Right lobe of liver (tissue), 4 donors: ENCODE measurements around the gene CAMKMT.

ENCODE experiments used
- POLR2A ChIP-seq: fragments of 450-650 bp; IDR thresholded peaks from one replicate; pipeline ENCODE4 v1.6.1; 2017; ENCODE audit warnings: antibody characterized with exemption, mild to moderate bottlenecking
- TF ChIP-seq, protein P1 (sequence below), 4 donors: fragments of 200-600 bp in 3 of 4; fragments of 450-650 bp in 1 of 4; IDR thresholded peaks; one replicate each; pipeline versions ENCODE4 v1.5.1 to v1.8.0; 2016 to 2022; ENCODE audit warnings: antibody characterized with exemption in 4 of 4, mild to moderate bottlenecking in 2 of 4
- donor health status: DM: no; HTN: no; CAD: no.
- donor health status: DM: no; HTN: no; CAD: no.
- donor health status: DM: no; HTN: yes; CAD: no.

- no peak for TF ChIP-seq POLR2A
- TF ChIP-seq, protein P1, sequence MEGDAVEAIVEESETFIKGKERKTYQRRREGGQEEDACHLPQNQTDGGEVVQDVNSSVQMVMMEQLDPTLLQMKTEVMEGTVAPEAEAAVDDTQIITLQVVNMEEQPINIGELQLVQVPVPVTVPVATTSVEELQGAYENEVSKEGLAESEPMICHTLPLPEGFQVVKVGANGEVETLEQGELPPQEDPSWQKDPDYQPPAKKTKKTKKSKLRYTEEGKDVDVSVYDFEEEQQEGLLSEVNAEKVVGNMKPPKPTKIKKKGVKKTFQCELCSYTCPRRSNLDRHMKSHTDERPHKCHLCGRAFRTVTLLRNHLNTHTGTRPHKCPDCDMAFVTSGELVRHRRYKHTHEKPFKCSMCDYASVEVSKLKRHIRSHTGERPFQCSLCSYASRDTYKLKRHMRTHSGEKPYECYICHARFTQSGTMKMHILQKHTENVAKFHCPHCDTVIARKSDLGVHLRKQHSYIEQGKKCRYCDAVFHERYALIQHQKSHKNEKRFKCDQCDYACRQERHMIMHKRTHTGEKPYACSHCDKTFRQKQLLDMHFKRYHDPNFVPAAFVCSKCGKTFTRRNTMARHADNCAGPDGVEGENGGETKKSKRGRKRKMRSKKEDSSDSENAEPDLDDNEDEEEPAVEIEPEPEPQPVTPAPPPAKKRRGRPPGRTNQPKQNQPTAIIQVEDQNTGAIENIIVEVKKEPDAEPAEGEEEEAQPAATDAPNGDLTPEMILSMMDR (IDR thresholded peaks at IDR 0.05), result no peak
Measured at GRCh38 chr2:44799105-44799504, 437.4 kb downstream of the CAMKMT start.
